Osteoblast (primary cell): ENCODE measurements around the gene TBL1XR1. TPM values are rescaled to one million over a fixed set of nuclear protein-coding genes. Genes with fewer than 3 reads are reported as not detected.

Experiments used
- DNase-seq: peaks from one replicate; pipeline ENCODE4 v3.0.0; 2011; ENCODE audit warnings: low spot score, mixed read lengths; ENCODE audit not compliant: insufficient read length; ENCODE audit errors: missing footprints
- H2AFZ ChIP-seq: 2 replicates; pipeline ENCODE4 v1.6.0; 2011; ENCODE audit warnings: mild to moderate bottlenecking, low read length
- H3K27ac ChIP-seq: 2 replicates; pipeline ENCODE4 v1.5.1; 2011; ENCODE audit warnings: mild to moderate bottlenecking, low read depth, low read length, moderate library complexity
- H3K27me3 ChIP-seq: 2 replicates; pipeline ENCODE4 v1.6.0; 2012; ENCODE audit warnings: mild to moderate bottlenecking, control low read depth, inconsistent platforms, low read length, moderate library complexity; ENCODE audit not compliant: insufficient read depth
- H3K36me3 ChIP-seq: 2 replicates; pipeline ENCODE4 v1.5.1; 2011; ENCODE audit warnings: mild to moderate bottlenecking, low read length, control low read depth, moderate library complexity; ENCODE audit not compliant: insufficient read depth
- H3K4me1 ChIP-seq: 2 replicates; pipeline ENCODE4 v1.5.1; 2011; ENCODE audit warnings: mild to moderate bottlenecking, low read length, control low read depth, moderate library complexity; ENCODE audit not compliant: insufficient read depth
- H3K4me2 ChIP-seq: 2 replicates; pipeline ENCODE4 v1.6.0; 2011; ENCODE audit warnings: mild to moderate bottlenecking, low read length; ENCODE audit not compliant: insufficient read depth
- H3K4me3 ChIP-seq: fragments of 200-600 bp; sonication (generic); 3 replicates; pipeline ENCODE4 v1.5.1; 2012; ENCODE audit warnings: mild to moderate bottlenecking, low read length, inconsistent platforms; ENCODE audit not compliant: insufficient read depth
- H3K79me2 ChIP-seq: 2 replicates; pipeline ENCODE4 v1.6.0; 2012; ENCODE audit warnings: mild to moderate bottlenecking, low read length, control low read depth, inconsistent platforms; ENCODE audit not compliant: insufficient read depth
- H3K9me3 ChIP-seq: 2 replicates; pipeline ENCODE4 v1.5.1; 2011; ENCODE audit warnings: low read depth, low read length, control low read depth
- H4K20me1 ChIP-seq: 2 replicates; pipeline ENCODE4 v1.6.0; 2012; ENCODE audit warnings: mild to moderate bottlenecking, low read length, control low read depth; ENCODE audit not compliant: insufficient read depth
- total RNA-seq: library from RNA; depleted of rRNA; stranded (reverse); fragments of >200 nt; gene quantifications from 2 replicates; pipeline ENCODE4 v1.2.3, GENCODE V29; 2012
- TF ChIP-seq, protein P1 (sequence below): IDR thresholded peaks from 2 replicates; pipeline ENCODE4 v1.5.1; 2011; ENCODE audit warnings: mild to moderate bottlenecking, low read depth, low read length, moderate library complexity; ENCODE audit errors: extremely low read depth

Gene TBL1XR1
- total RNA-seq, 1 donor = 297 TPM

- no peak for DNase-seq
- H2AFZ ChIP-seq = no peak overlapping the region
- H3K36me3 ChIP-seq = peaks cover 69% of the 10 kb centered on the region
- no peak overlapping the region for H3K27ac ChIP-seq
- H3K27me3 ChIP-seq = no peaks in the 10 kb centered on the region
- no peak overlapping the region for H3K4me3 ChIP-seq
- H3K9me3 ChIP-seq = no peaks in the 10 kb centered on the region
- peaks cover 14% of the 10 kb centered on the region for H3K79me2 ChIP-seq
- no peaks in the 10 kb centered on the region for H4K20me1 ChIP-seq
- TF ChIP-seq, protein P1, sequence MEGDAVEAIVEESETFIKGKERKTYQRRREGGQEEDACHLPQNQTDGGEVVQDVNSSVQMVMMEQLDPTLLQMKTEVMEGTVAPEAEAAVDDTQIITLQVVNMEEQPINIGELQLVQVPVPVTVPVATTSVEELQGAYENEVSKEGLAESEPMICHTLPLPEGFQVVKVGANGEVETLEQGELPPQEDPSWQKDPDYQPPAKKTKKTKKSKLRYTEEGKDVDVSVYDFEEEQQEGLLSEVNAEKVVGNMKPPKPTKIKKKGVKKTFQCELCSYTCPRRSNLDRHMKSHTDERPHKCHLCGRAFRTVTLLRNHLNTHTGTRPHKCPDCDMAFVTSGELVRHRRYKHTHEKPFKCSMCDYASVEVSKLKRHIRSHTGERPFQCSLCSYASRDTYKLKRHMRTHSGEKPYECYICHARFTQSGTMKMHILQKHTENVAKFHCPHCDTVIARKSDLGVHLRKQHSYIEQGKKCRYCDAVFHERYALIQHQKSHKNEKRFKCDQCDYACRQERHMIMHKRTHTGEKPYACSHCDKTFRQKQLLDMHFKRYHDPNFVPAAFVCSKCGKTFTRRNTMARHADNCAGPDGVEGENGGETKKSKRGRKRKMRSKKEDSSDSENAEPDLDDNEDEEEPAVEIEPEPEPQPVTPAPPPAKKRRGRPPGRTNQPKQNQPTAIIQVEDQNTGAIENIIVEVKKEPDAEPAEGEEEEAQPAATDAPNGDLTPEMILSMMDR = no peak
- H3K4me2 ChIP-seq = no peak overlapping the region
- H3K4me1 ChIP-seq = peaks cover 4% of the 10 kb centered on the region
Observed at GRCh38 chr3:177039490-177040274, 157.6 kb downstream of the TBL1XR1 start.

DNA sequence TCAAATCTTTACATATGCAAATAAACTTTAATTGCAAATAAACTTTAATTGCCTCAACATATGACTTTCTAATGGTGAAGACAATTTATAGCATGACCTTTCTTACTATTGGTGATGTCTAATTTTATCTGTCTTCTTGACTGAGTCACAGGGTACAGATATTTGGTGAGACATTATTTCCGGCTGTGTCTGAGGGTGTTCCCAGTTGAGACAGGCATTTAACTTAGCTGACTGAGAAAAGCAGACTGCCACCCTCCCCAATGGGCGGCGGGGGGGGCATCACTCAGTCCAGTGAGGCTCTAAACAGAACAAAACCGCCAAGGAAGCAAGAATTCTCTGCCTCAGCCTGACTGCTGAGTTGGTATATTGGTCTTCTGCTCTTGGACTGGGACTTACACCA, 160.0 kb downstream of the TBL1XR1 start:
- H3K4me2 ChIP-seq = no peak overlapping the region
- no peak overlapping the region for H3K27ac ChIP-seq
- no peaks in the 10 kb centered on the region for H3K27me3 ChIP-seq
- peaks cover 4% of the 10 kb centered on the region for H3K4me1 ChIP-seq
- no peaks in the 10 kb centered on the region for H4K20me1 ChIP-seq
- H3K79me2 ChIP-seq = peaks cover 7% of the 10 kb centered on the region
- H3K36me3 ChIP-seq = peaks cover 71% of the 10 kb centered on the region
- TF ChIP-seq, protein P1 = no peak
- H3K4me3 ChIP-seq = no peak overlapping the region
- DNase-seq = no peak
- no peak overlapping the region for H2AFZ ChIP-seq
- H3K9me3 ChIP-seq = no peaks in the 10 kb centered on the region

GRCh38 chr3:177035676-177036075, 161.6 kb downstream of the TBL1XR1 start:
- TF ChIP-seq, protein P1 = no peak
- no peak overlapping the region for H3K27ac ChIP-seq
- peaks cover 7% of the 10 kb centered on the region for H3K79me2 ChIP-seq

DNA sequence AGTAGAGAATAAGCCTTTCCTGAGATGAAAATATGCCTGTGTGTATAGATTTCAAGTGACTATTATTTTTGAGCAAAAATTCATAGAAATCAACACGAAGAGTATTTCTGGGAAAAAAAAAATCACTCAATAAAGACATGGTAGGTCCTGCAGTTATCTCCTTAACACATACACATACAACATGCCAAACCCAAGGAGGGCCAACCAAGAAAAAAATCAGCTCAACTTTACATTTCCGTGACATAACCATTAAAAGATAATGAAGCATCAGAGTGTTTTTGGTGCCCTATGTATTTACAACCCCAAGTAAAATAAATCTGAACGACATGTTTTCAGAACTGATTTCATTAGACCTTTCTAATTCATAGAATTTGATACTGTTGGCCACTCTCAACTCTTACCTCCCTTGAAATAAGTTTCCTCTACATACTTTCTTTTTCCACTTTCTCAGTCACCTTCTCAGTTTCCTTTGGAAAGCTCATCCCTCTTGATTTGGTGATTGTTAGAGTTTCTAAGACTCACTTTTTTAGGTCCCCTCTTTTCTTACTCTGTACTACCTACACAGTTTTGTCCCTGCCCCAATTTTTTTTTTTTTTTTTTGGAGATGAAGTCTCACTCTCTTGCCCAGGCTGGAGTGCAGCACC, 162.3 kb downstream of the TBL1XR1 start:
- Histone ChIP-seq H2AFZ (no peak overlapping the region), H3K4me2 (no peak overlapping the region), H3K27me3 (no peaks in the 10 kb centered on the region), H3K4me1 (no peaks in the 10 kb centered on the region), H3K36me3 (peaks cover 69% of the 10 kb centered on the region), H3K27ac (no peak overlapping the region), H3K4me3 (no peak overlapping the region), H3K9me3 (no peaks in the 10 kb centered on the region), H4K20me1 (no peaks in the 10 kb centered on the region), H3K79me2 (peaks cover 7% of the 10 kb centered on the region)
- TF ChIP-seq, protein P1 = no peak
- no peak for DNase-seq

More at GRCh38 chr3:177035676-177036075, 161.6 kb downstream of the TBL1XR1 start:
- Histone ChIP-seq H3K4me1 (no peaks in the 10 kb centered on the region), H2AFZ (no peak overlapping the region), H3K27me3 (no peaks in the 10 kb centered on the region), H3K4me3 (no peak overlapping the region), H3K4me2 (no peak overlapping the region), H3K36me3 (peaks cover 70% of the 10 kb centered on the region), H3K9me3 (no peaks in the 10 kb centered on the region), H4K20me1 (no peaks in the 10 kb centered on the region)
- no peak for DNase-seq
